SK-N-SH treated with all-trans-retinoic acid at 6 μM for 48 hours (cell line): ENCODE results near the gene KBTBD13.

Experiments used
- ATAC-seq: fragments of 200-7000 bp; cut with Tn5 transposase; 3 replicates; pipeline ENCODE4 v1.9.1; 2020; ENCODE audit warnings: mild to moderate bottlenecking, moderate library complexity
- ARNTL ChIP-seq: fragments of 450-650 bp; formaldehyde crosslinking; IDR thresholded peaks from 2 replicates; pipeline ENCODE4 v1.5.0; 2020; ENCODE audit warnings: low read depth, mild to moderate bottlenecking, moderate library complexity, borderline replicate concordance
- BACH2 ChIP-seq: fragments of 250-450 bp; sonication (Bioruptor Pico); IDR thresholded peaks from 2 replicates; pipeline ENCODE4 v1.9.0; 2021; ENCODE audit warnings: mild to moderate bottlenecking, borderline replicate concordance
- CSDC2 ChIP-seq: fragments of 250-450 bp; sonication (Bioruptor Pico); IDR thresholded peaks from 2 replicates; pipeline ENCODE4 v1.5.0; 2020; ENCODE audit warnings: mild to moderate bottlenecking, moderate library complexity
- ESRRG ChIP-seq: fragments of 250-450 bp; sonication (Bioruptor Pico); IDR thresholded peaks from 2 replicates; pipeline ENCODE4 v1.6.1; 2021; ENCODE audit warnings: mild to moderate bottlenecking
- GLIS3 ChIP-seq: fragments of 250-450 bp; sonication (Bioruptor Pico); IDR thresholded peaks from 2 replicates; pipeline ENCODE4 v1.5.0; 2020; ENCODE audit warnings: mild to moderate bottlenecking, moderate library complexity
- ISL1 ChIP-seq: fragments of 250-450 bp; sonication (Bioruptor Pico); IDR thresholded peaks from 2 replicates; pipeline ENCODE4 v2.1.2; 2022; ENCODE audit warnings: mild to moderate bottlenecking, moderate library complexity
- OSR1 ChIP-seq: fragments of 250-450 bp; sonication (Bioruptor Pico); IDR thresholded peaks from 2 replicates; pipeline ENCODE4 v1.8.0; 2022; ENCODE audit warnings: moderate library complexity, mild to moderate bottlenecking, inconsistent platforms
- PPARA ChIP-seq: fragments of 250-450 bp; sonication (Bioruptor Pico); IDR thresholded peaks from 2 replicates; pipeline ENCODE4 v1.5.0; 2020; ENCODE audit warnings: mild to moderate bottlenecking, borderline replicate concordance
- RARB ChIP-seq: fragments of 250-450 bp; sonication (Bioruptor Pico); IDR thresholded peaks from 2 replicates; pipeline ENCODE4 v1.8.0; 2021; ENCODE audit warnings: mild to moderate bottlenecking, moderate library complexity
- SNAI2 ChIP-seq: fragments of 250-450 bp; sonication (Bioruptor Pico); IDR thresholded peaks from 2 replicates; pipeline ENCODE4 v1.5.0; 2020; ENCODE audit warnings: mild to moderate bottlenecking, moderate library complexity
- TCF4 ChIP-seq: fragments of 250-450 bp; sonication (Bioruptor Pico); IDR thresholded peaks from 2 replicates; pipeline ENCODE4 v1.8.0; 2021; ENCODE audit warnings: mild to moderate bottlenecking, moderate library complexity, borderline replicate concordance
- TOX ChIP-seq: fragments of 250-450 bp; sonication (Bioruptor Pico); IDR thresholded peaks from 2 replicates; pipeline ENCODE4 v1.8.0; 2021; ENCODE audit warnings: mild to moderate bottlenecking, moderate library complexity, borderline replicate concordance
- ZC3H10 ChIP-seq: fragments of 250-450 bp; sonication (Bioruptor Pico); IDR thresholded peaks from 2 replicates; pipeline ENCODE4 v1.5.1; 2021; ENCODE audit warnings: mild to moderate bottlenecking, moderate library complexity
- ZFP3 ChIP-seq: fragments of 250-450 bp; sonication (Bioruptor Pico); IDR thresholded peaks from 2 replicates; pipeline ENCODE4 v1.5.0; 2020; ENCODE audit warnings: mild to moderate bottlenecking, moderate library complexity
- ZFP30 ChIP-seq: fragments of 450-650 bp; formaldehyde crosslinking; IDR thresholded peaks from 2 replicates; pipeline ENCODE4 v1.5.0; 2022; ENCODE audit warnings: mild to moderate bottlenecking, moderate library complexity
- ZNF70 ChIP-seq: fragments of 450-650 bp; formaldehyde crosslinking; IDR thresholded peaks from 2 replicates; pipeline ENCODE4 v1.5.0; 2020; ENCODE audit warnings: mild to moderate bottlenecking, moderate library complexity
- ZNF8 ChIP-seq: fragments of 450-650 bp; formaldehyde crosslinking; IDR thresholded peaks from 2 replicates; pipeline ENCODE4 v1.5.0; 2020; ENCODE audit warnings: mild to moderate bottlenecking, moderate library complexity
- TF ChIP-seq, protein P1 (sequence below): fragments of 250-450 bp; sonication (Bioruptor Pico); IDR thresholded peaks from 2 replicates; pipeline ENCODE4 v1.8.0; 2020; ENCODE audit warnings: mild to moderate bottlenecking, moderate library complexity, borderline replicate concordance
- TF ChIP-seq, protein P2 (sequence below): fragments of 250-450 bp; sonication (Bioruptor Pico); IDR thresholded peaks from 2 replicates; pipeline ENCODE4 v1.5.0; 2020; ENCODE audit warnings: mild to moderate bottlenecking, moderate library complexity
- TF ChIP-seq, protein P3 (sequence below): fragments of 250-450 bp; sonication (Bioruptor Pico); IDR thresholded peaks from 2 replicates; pipeline ENCODE4 v1.5.1; 2020; ENCODE audit warnings: low read depth, mild to moderate bottlenecking, moderate library complexity
- TF ChIP-seq, protein P4 (sequence below): fragments of 250-450 bp; sonication (Bioruptor Pico); IDR thresholded peaks from 2 replicates; pipeline ENCODE4 v1.5.1; 2021; ENCODE audit warnings: mild to moderate bottlenecking, moderate library complexity
- TF ChIP-seq, protein P5 (sequence below): fragments of 250-450 bp; sonication (Bioruptor Pico); IDR thresholded peaks from 2 replicates; pipeline ENCODE4 v1.8.0; 2021; ENCODE audit warnings: low read depth, mild to moderate bottlenecking, moderate library complexity, borderline replicate concordance

Gene KBTBD13

DNA sequence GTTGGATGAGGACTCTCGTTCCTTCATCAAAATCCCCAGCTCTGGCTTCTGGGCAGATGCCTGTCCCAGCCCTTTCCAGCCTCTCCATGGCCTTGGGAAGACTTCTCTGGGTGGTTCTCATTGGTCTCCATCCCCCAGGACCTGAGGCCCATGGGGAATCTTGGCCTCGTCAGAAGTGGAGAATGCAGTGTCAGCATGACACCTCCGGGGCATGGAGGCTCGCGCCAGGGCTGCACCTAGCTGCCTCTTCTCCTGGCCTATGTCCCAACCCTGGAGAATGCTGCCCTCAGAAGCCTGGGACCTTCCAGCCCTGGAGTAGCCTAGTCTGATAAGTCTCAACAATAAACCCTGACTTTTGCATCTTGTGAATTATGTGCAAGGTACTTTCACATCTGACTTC lies 3.0 kb downstream of the KBTBD13 start:
- TF ChIP-seq OSR1 (CRISPR knock-in tag), result no peak
- TF ChIP-seq, protein P1, sequence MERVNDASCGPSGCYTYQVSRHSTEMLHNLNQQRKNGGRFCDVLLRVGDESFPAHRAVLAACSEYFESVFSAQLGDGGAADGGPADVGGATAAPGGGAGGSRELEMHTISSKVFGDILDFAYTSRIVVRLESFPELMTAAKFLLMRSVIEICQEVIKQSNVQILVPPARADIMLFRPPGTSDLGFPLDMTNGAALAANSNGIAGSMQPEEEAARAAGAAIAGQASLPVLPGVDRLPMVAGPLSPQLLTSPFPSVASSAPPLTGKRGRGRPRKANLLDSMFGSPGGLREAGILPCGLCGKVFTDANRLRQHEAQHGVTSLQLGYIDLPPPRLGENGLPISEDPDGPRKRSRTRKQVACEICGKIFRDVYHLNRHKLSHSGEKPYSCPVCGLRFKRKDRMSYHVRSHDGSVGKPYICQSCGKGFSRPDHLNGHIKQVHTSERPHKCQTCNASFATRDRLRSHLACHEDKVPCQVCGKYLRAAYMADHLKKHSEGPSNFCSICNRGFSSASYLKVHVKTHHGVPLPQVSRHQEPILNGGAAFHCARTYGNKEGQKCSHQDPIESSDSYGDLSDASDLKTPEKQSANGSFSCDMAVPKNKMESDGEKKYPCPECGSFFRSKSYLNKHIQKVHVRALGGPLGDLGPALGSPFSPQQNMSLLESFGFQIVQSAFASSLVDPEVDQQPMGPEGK (CRISPR knock-in tag), result no peak
- TF ChIP-seq ZNF70 (CRISPR knock-in tag), result no peak
- TF ChIP-seq, protein P2, sequence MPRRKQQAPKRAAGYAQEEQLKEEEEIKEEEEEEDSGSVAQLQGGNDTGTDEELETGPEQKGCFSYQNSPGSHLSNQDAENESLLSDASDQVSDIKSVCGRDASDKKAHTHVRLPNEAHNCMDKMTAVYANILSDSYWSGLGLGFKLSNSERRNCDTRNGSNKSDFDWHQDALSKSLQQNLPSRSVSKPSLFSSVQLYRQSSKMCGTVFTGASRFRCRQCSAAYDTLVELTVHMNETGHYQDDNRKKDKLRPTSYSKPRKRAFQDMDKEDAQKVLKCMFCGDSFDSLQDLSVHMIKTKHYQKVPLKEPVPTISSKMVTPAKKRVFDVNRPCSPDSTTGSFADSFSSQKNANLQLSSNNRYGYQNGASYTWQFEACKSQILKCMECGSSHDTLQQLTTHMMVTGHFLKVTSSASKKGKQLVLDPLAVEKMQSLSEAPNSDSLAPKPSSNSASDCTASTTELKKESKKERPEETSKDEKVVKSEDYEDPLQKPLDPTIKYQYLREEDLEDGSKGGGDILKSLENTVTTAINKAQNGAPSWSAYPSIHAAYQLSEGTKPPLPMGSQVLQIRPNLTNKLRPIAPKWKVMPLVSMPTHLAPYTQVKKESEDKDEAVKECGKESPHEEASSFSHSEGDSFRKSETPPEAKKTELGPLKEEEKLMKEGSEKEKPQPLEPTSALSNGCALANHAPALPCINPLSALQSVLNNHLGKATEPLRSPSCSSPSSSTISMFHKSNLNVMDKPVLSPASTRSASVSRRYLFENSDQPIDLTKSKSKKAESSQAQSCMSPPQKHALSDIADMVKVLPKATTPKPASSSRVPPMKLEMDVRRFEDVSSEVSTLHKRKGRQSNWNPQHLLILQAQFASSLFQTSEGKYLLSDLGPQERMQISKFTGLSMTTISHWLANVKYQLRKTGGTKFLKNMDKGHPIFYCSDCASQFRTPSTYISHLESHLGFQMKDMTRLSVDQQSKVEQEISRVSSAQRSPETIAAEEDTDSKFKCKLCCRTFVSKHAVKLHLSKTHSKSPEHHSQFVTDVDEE (CRISPR knock-in tag), result no peak
- no peak for TF ChIP-seq BACH2 (CRISPR knock-in tag)
- TF ChIP-seq ISL1 (CRISPR knock-in tag), result no peak
- TF ChIP-seq, protein P3, sequence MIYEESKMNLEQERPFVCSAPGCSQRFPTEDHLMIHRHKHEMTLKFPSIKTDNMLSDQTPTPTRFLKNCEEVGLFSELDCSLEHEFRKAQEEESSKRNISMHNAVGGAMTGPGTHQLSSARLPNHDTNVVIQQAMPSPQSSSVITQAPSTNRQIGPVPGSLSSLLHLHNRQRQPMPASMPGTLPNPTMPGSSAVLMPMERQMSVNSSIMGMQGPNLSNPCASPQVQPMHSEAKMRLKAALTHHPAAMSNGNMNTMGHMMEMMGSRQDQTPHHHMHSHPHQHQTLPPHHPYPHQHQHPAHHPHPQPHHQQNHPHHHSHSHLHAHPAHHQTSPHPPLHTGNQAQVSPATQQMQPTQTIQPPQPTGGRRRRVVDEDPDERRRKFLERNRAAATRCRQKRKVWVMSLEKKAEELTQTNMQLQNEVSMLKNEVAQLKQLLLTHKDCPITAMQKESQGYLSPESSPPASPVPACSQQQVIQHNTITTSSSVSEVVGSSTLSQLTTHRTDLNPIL, result no peak
- no peak for TF ChIP-seq ZFP3 (CRISPR knock-in tag)
- TF ChIP-seq, all 23 proteins: peak for 0
- ATAC-seq, result no peak

DNA sequence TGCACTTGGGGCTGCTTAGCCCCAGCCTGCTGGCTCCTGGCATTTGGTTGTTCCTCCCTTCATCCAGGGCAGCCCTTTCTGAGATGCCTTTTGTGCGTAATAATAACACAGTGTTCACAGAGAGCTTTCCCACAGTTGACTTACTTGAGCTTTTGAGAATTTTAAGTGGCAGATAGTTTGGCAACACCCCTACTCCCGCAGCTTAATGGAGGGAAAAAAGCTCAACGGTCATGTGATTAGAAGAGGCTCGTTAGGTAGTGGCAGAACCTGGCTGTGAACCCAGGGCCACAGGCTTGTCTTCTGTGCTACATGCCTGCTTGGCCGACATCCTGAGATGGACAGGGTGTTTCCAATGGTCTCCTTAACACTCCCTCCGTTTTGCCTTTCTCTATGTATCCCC lies 4.7 kb downstream of the KBTBD13 start:
- no peak for ATAC-seq
- TF ChIP-seq ISL1 (CRISPR knock-in tag) (no peak), BACH2 (CRISPR knock-in tag) (no peak), SNAI2 (CRISPR knock-in tag) (no peak), GLIS3 (CRISPR knock-in tag) (no peak), PPARA (CRISPR knock-in tag) (no peak), ESRRG (CRISPR knock-in tag) (no peak), ZNF8 (CRISPR knock-in tag) (no peak), ZC3H10 (no peak), RARB (no peak), ZFP30 (CRISPR knock-in tag) (no peak), TOX (CRISPR knock-in tag) (no peak), ARNTL (no peak), TCF4 (CRISPR knock-in tag) (no peak), CSDC2 (CRISPR knock-in tag) (no peak)
- TF ChIP-seq, protein P2 (CRISPR knock-in tag), result no peak
- TF ChIP-seq, protein P4, sequence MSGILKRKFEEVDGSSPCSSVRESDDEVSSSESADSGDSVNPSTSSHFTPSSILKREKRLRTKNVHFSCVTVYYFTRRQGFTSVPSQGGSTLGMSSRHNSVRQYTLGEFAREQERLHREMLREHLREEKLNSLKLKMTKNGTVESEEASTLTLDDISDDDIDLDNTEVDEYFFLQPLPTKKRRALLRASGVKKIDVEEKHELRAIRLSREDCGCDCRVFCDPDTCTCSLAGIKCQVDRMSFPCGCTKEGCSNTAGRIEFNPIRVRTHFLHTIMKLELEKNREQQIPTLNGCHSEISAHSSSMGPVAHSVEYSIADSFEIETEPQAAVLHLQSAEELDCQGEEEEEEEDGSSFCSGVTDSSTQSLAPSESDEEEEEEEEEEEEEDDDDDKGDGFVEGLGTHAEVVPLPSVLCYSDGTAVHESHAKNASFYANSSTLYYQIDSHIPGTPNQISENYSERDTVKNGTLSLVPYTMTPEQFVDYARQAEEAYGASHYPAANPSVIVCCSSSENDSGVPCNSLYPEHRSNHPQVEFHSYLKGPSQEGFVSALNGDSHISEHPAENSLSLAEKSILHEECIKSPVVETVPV, result no peak
- TF ChIP-seq, protein P1 (CRISPR knock-in tag), result no peak
- TF ChIP-seq, protein P5, sequence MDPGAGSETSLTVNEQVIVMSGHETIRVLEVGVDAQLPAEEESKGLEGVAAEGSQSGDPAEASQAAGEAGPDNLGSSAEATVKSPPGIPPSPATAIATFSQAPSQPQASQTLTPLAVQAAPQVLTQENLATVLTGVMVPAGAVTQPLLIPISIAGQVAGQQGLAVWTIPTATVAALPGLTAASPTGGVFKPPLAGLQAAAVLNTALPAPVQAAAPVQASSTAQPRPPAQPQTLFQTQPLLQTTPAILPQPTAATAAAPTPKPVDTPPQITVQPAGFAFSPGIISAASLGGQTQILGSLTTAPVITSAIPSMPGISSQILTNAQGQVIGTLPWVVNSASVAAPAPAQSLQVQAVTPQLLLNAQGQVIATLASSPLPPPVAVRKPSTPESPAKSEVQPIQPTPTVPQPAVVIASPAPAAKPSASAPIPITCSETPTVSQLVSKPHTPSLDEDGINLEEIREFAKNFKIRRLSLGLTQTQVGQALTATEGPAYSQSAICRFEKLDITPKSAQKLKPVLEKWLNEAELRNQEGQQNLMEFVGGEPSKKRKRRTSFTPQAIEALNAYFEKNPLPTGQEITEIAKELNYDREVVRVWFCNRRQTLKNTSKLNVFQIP, result no peak
